ENCODE results near the gene CNOT3. TPM values are rescaled to one million over a fixed set of nuclear protein-coding genes. Genes with fewer than 3 reads are reported as not detected.

CNOT3 gene
- total and polyA plus RNA-seq, 2 of the 13 experiments (the other 11 are each of a cell fraction or from before 2014, with no cell fraction given), result 4.3 to 5.8 TPM

DNA sequence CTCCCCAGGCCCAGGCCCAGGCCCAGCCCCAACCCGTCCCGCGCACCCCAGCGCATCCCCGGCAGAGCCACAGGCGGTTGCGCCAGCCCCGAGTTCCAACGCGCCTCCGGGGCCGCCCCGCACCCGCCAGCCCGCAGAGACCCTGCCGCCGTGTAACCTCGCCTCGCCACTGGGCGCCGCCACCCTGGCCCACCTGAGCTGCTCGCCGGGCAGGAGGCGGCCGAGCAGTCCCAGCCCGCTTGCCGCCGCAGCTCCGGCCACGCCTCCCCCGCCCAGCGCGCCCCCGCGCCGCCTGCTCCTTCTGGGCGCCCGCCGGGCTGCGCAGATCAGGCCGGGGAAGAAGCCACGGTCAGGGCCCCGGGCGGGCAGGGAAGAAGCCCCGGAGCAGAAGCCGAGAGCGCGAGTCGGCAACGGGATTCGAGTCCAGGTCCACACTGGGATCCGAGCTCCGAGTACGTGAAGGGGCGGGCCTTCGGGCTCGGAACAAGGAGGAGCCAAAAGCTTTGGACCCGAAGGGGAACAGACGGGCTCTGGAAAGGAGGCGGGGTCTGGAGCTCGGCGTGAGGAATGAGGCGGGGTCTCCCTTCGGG, 51.7 kb downstream of the CNOT3 start, which contains the start of gene MBOAT7 (continued):
- TF ChIP-seq, protein P1, sequence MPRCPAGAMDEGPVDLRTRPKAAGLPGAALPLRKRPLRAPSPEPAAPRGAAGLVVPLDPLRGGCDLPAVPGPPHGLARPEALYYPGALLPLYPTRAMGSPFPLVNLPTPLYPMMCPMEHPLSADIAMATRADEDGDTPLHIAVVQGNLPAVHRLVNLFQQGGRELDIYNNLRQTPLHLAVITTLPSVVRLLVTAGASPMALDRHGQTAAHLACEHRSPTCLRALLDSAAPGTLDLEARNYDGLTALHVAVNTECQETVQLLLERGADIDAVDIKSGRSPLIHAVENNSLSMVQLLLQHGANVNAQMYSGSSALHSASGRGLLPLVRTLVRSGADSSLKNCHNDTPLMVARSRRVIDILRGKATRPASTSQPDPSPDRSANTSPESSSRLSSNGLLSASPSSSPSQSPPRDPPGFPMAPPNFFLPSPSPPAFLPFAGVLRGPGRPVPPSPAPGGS (CRISPR knock-in tag; IDR thresholded peaks at IDR 0.05), result no peak; the same call in 1 of the 2 replicates
- TF ChIP-seq ELF3 (CRISPR knock-in tag; IDR thresholded peaks at IDR 0.05) (peak; percentile 50; the same call in 1 of the 2 replicates), ZSCAN30 (CRISPR knock-in tag; IDR thresholded peaks at IDR 0.05) (no peak), ARHGAP35 (CRISPR knock-in tag; IDR thresholded peaks at IDR 0.05; ENCODE audit: borderline replicate concordance) (no peak), BRD4 (CRISPR knock-in tag; IDR thresholded peaks at IDR 0.05) (no peak), RNF2 (conservative IDR thresholded peaks at IDR 0.05; ENCODE audit: low read depth) (0 out of 2 replicates have a peak, but pooled peaks have one; percentile 33), DR1 (CRISPR knock-in tag; IDR thresholded peaks at IDR 0.05) (no peak), ISL2 (CRISPR knock-in tag; IDR thresholded peaks at IDR 0.05) (peak; percentile 45; the same call in 1 of the 2 replicates), ZNF253 (CRISPR knock-in tag; IDR thresholded peaks at IDR 0.05; ENCODE audit: borderline replicate concordance) (no peak), PPARG (CRISPR knock-in tag; conservative IDR thresholded peaks at IDR 0.05) (no peak), REXO4 (CRISPR knock-in tag; IDR thresholded peaks at IDR 0.05; ENCODE audit: borderline replicate concordance) (no peak), HMG20B (CRISPR knock-in tag; conservative IDR thresholded peaks at IDR 0.05) (no peak), TBX2 (CRISPR knock-in tag; IDR thresholded peaks at IDR 0.05; ENCODE audit: borderline replicate concordance) (0 out of 2 replicates have a peak, but pooled peaks have one; percentile 27)
- TF ChIP-seq, protein P2, sequence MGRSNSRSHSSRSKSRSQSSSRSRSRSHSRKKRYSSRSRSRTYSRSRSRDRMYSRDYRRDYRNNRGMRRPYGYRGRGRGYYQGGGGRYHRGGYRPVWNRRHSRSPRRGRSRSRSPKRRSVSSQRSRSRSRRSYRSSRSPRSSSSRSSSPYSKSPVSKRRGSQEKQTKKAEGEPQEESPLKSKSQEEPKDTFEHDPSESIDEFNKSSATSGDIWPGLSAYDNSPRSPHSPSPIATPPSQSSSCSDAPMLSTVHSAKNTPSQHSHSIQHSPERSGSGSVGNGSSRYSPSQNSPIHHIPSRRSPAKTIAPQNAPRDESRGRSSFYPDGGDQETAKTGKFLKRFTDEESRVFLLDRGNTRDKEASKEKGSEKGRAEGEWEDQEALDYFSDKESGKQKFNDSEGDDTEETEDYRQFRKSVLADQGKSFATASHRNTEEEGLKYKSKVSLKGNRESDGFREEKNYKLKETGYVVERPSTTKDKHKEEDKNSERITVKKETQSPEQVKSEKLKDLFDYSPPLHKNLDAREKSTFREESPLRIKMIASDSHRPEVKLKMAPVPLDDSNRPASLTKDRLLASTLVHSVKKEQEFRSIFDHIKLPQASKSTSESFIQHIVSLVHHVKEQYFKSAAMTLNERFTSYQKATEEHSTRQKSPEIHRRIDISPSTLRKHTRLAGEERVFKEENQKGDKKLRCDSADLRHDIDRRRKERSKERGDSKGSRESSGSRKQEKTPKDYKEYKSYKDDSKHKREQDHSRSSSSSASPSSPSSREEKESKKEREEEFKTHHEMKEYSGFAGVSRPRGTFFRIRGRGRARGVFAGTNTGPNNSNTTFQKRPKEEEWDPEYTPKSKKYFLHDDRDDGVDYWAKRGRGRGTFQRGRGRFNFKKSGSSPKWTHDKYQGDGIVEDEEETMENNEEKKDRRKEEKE (IDR thresholded peaks at IDR 0.05), result no peak
- TF ChIP-seq, protein P3, sequence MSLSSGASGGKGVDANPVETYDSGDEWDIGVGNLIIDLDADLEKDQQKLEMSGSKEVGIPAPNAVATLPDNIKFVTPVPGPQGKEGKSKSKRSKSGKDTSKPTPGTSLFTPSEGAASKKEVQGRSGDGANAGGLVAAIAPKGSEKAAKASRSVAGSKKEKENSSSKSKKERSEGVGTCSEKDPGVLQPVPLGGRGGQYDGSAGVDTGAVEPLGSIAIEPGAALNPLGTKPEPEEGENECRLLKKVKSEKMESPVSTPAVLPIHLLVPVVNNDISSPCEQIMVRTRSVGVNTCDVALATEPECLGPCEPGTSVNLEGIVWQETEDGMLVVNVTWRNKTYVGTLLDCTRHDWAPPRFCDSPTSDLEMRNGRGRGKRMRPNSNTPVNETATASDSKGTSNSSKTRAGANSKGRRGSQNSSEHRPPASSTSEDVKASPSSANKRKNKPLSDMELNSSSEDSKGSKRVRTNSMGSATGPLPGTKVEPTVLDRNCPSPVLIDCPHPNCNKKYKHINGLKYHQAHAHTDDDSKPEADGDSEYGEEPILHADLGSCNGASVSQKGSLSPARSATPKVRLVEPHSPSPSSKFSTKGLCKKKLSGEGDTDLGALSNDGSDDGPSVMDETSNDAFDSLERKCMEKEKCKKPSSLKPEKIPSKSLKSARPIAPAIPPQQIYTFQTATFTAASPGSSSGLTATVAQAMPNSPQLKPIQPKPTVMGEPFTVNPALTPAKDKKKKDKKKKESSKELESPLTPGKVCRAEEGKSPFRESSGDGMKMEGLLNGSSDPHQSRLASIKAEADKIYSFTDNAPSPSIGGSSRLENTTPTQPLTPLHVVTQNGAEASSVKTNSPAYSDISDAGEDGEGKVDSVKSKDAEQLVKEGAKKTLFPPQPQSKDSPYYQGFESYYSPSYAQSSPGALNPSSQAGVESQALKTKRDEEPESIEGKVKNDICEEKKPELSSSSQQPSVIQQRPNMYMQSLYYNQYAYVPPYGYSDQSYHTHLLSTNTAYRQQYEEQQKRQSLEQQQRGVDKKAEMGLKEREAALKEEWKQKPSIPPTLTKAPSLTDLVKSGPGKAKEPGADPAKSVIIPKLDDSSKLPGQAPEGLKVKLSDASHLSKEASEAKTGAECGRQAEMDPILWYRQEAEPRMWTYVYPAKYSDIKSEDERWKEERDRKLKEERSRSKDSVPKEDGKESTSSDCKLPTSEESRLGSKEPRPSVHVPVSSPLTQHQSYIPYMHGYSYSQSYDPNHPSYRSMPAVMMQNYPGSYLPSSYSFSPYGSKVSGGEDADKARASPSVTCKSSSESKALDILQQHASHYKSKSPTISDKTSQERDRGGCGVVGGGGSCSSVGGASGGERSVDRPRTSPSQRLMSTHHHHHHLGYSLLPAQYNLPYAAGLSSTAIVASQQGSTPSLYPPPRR (CRISPR knock-in tag; IDR thresholded peaks at IDR 0.05; ENCODE audit: borderline replicate concordance), result no peak
- TF ChIP-seq, protein P4, sequence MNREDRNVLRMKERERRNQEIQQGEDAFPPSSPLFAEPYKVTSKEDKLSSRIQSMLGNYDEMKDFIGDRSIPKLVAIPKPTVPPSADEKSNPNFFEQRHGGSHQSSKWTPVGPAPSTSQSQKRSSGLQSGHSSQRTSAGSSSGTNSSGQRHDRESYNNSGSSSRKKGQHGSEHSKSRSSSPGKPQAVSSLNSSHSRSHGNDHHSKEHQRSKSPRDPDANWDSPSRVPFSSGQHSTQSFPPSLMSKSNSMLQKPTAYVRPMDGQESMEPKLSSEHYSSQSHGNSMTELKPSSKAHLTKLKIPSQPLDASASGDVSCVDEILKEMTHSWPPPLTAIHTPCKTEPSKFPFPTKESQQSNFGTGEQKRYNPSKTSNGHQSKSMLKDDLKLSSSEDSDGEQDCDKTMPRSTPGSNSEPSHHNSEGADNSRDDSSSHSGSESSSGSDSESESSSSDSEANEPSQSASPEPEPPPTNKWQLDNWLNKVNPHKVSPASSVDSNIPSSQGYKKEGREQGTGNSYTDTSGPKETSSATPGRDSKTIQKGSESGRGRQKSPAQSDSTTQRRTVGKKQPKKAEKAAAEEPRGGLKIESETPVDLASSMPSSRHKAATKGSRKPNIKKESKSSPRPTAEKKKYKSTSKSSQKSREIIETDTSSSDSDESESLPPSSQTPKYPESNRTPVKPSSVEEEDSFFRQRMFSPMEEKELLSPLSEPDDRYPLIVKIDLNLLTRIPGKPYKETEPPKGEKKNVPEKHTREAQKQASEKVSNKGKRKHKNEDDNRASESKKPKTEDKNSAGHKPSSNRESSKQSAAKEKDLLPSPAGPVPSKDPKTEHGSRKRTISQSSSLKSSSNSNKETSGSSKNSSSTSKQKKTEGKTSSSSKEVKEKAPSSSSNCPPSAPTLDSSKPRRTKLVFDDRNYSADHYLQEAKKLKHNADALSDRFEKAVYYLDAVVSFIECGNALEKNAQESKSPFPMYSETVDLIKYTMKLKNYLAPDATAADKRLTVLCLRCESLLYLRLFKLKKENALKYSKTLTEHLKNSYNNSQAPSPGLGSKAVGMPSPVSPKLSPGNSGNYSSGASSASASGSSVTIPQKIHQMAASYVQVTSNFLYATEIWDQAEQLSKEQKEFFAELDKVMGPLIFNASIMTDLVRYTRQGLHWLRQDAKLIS (CRISPR knock-in tag; IDR thresholded peaks at IDR 0.05), result no peak

Data from HepG2 (cell line).